ENCODE results near the gene PRDM4.
"Not testable (repeated sequence)": the region's sequence is repeated elsewhere in the genome, so short reads cannot be mapped to it uniquely, and the experiment has no call there.

PRDM4 gene

DNA sequence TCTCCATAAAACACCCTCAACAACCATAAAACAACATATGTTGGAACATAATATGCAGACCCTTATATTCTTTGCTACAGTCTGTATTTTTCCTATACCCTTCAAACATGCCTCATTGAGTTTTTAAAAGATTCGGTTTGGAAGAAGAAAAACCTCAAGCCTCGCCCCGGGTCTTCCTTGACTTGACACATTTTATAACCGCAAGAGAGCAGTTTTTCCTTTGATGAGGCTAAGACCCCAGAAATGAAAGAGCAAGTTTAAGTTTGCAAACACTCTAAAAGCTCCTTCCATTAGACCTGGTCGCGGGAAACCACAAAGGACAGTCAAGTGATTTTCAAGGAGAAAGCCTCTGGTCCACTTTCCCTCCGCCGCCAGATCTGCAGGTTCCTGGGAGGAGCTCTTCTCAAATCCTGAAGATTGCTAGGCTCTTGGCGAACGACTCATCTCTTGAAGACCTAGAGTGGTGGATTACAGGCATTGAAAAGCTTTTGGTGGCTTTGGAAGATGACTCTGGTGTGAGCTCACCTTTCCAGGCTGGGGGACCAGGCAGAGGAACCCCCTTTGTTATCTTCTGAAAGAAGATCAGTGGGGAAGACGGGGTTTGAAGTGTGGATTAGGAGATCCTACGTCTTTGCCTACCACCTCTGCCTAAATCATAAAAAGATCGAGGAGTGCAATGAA lies 13.6 kb upstream of the PRDM4 start, which contains the start of gene ASCL4:
Gene ASCL4 (plus strand): TSS at position 356 of the 681 bp plus-strand sequence. CDS start 515 bp downstream, outside the sequence.
- no peak for DNase-seq (ENCODE audit: low spot score)

DNA sequence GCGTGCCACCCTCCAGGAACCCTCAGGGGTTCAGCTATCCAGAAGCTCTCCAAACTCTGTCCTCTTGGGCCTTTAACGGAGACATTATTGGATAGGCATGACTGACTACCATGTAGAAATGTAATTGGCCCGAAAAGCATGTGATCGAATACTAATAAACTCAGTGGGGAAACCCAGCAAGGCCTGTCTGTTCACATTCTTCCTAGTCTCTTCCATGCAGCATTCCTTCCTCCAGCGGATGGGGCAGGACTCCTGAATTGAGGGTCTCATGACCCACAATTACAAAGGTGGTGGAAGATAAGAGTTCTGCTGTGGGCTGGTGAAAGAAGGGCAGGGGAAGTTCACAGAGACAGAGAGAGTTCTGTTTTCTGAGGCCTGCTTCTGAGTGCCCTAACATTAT lies 6.5 kb upstream of the PRDM4 start:
- no peak for DNase-seq (ENCODE audit: low spot score)

DNA sequence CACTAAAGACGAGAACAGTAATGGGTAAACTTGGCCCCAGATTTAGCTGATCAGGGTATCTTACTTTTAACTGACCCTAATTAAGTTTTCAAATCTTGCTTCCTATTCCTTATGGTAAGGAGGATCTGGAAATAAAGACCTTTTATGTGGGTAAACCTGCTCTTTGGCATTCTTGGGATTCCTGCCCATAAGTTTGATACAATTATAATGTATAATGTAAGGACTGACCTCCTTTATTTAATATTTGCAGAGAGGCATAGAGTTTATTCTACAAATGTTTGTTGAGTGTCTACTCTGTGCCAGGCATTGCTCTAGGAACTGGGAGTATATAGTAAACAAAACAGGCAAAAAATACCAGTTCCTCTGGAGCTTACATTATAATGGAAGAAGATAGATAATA lies 4.4 kb upstream of the PRDM4 start:
- no peak for DNase-seq (ENCODE audit: low spot score)

DNA sequence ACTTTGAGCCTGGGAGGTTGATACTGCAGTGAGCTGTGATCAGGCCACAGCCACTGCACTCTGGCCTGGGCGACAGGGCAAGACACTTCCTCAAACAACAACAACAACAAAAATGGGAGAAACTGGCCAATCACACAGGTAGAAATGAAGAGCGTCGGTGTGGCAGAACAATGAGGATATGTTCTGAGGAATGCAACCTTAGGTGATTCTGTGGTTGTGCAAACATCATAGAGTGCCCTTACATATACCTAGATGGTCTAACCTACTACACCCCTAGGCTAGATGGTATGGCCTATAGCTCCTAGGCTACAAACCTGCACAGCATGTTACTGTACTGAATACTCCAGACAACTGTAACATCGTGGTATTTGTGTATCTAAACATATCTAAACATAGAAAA lies 3.7 kb upstream of the PRDM4 start:
- DNase-seq (ENCODE audit: low spot score) = no peak

DNA sequence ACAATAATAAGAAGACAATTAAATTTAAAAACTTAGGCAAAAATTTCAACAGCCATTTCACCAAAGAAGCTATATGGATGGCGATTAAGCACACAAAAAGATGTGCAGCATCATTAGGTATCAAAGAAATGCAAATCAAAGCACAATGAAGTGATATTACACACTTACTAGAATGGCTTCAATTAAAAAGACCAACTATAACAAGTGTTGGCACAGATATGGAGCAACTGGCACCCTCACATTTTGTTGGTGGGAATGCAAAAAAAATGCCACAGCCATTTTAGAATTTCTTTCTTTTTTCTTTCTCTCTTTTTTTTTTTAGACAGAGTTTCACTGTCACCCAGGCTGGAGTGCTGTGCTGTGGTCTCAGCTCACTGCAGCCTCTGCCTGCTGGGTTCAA lies 1.9 kb upstream of the PRDM4 start:
- DNase-seq (ENCODE audit: low spot score) = no peak

DNA sequence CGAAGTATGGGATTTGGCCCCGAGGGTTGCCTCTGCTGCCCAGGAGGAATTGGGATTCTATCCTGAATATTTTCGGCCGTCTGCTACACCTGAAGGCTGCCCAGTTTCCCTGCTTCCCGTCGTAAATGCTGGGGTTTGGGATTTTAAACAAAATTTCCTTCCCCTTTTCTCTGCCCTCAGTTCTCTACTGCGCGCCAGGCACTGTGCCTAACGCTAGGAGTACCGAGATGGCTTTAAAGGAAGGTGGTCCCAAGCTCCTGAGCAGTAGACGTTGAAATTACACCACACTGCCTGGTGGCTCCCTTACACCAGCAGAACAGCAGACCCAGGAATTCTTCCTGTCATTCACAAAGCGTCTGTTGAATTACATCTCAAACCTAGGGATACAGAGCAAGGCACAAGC lies 566 bp upstream of the PRDM4 start:
- DNase-seq (ENCODE audit: low spot score) = no peak

DNA sequence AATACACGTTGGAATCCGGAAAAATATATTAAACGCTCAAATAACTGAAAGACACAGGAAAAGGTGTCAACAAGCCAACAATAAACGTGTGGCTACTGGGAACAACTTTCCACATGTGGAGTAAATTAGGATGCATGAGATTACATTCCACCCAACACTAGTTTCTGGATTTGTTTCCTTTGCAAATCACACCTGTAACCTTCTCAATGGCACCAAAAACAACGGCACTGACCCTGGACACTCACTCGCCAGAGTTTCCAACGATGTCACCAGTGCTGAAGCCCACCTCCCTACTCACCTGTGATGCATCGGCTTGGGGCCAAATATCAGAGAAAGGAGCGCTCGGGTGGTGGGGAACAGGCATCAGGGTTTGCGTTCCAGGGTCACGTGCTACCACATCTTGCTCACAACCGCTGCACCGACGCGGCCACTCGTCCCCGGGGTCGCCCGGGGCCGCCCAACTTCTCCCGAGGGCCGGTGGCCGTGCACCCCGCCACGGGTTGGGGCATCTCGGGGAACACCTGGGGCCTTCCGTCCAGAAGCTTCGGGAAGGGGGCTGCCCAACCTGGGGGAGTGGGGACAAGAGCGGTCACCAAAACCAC lies 629 bp downstream of the PRDM4 start:
- peak; percentile 49 for DNase-seq (ENCODE audit: low spot score)

DNA sequence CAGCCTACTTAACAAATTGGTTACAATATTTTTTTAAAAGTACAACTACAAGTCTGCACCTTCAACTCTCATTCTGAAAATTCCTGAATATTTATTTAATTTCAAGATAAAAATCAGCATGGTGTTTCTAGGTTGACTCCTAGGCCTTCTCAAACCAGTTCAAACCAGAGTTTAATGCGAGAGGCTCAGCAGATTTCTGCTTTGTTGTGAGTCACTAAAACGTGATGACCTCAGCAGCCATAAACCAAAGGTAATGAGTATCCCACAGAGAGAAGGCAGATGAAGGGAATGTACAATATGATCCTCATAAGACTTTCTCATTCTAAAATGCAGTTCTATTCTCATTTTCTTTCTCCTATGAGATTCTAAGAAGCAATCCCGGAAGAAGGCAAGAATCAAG lies 1.5 kb downstream of the PRDM4 start:
- DNase-seq (ENCODE audit: low spot score) = peak; percentile 36

DNA sequence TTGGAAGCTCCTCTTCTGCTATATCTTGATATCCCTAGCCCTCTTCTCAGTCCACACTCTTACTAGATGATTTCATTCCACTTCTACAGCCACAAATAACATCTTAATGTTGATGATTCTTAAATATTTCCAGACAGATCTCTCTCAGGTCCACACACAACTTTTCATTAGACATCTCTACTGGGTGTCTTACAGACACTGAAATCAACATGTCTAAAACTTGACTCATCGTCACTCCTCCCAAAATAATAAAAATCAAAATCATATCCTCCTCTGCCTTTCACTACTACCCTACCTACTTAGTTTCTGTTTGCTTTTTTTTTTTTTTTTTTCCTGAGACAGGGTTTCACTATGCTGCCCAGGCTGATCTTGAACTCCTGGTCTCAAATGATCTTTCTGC lies 11.9 kb downstream of the PRDM4 start:
- DNase-seq (ENCODE audit: low spot score) = no peak

DNA sequence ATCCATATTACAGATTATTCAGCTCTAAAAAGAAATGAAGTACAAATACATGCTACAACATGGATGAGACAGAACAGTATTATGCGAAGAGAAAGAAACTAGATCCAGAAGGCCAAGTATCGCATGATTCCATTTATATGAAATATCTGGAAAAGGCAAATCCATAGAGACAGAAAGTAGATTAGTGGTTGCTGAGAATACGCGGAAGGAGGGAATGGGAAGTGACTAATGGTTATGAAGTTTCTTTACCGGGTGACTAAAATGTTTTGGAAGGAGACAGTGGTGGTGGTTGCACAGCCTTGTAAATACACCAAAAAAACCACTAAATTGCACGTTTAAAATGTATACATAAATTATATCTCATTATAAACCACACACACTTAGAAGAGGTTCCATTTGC lies 12.5 kb downstream of the PRDM4 start:
- no peak for DNase-seq (ENCODE audit: low spot score)

DNA sequence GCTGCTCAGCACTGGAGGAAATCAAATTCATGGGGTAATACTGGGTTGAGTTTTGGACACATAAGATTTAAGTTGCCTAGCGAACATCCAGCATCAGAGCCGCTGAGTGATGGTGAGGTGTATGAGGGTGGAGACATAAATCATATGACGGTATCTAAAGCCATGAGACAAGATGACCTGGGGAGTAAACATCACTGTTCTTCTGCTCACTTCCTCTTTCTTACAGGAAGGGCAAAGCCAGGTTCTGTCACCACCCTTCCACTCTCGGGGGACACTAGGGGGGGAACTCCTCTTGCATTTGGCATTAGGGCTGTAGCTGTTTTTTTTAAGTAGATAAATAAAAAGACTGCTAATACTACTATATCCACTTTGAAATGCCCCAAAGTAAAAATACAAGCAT lies 24.0 kb downstream of the PRDM4 start:
- peak; percentile 72 for DNase-seq (ENCODE audit: low spot score)

DNA sequence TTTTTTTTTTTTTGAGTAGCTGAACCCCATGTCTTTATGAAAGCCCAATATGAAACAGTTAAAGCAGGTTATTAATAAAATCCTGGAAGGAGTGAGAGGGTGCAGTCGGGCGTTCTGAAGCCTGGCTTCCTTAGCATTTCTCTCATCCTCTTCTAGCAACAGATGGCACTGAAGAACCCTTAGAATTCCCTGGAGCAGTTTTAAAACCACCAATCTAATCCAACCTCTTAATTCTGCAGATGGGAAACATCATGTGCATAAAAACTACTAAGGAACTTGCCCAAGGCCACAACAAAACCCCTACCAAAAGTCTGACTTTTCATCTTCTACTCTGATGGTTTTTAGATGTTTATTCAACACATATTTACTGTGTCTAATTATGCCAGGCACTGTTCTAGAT lies 25.2 kb downstream of the PRDM4 start:
- no peak for DNase-seq (ENCODE audit: low spot score)

DNA sequence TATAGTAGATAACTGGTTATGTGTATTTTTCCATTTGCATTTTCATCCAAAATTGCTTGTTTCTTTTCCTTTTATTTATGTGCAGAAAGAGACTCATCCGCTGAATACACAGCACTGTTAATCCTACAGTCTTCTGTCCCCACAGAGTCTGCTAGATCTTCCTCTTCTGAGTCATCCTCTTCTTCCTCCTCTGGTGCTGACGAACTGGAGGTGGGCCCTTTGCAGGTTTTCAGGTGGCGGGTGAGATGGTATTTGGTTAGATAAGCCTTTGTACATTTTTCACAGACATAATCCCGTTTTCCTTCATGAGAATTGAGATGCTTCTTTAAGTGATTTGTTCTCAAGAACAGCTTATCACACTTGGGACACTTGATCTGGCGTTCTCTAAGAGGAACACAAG lies 26.8 kb downstream of the PRDM4 start:
- DNase-seq (ENCODE audit: low spot score) = no peak

DNA sequence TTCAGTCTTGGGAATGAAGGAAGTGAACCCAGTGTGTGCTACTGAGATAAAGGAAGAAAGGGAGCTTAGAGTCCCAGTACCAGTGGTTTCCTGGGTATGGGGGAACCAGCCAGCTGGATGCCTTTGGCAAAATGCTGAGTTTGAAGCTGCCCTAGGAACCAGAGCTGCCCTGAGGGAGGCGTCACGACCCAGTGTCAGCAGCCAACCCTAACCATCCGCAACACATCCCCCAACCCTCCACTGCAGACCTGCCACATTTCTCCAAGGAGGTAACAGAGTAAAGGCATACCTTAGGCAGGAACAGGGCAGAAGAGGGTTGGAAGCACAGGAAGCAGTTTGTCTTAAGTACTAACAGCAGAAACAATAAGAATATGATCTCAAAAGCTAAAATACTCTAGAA lies 28.6 kb downstream of the PRDM4 start:
- DNase-seq (ENCODE audit: low spot score) = no peak

DNA sequence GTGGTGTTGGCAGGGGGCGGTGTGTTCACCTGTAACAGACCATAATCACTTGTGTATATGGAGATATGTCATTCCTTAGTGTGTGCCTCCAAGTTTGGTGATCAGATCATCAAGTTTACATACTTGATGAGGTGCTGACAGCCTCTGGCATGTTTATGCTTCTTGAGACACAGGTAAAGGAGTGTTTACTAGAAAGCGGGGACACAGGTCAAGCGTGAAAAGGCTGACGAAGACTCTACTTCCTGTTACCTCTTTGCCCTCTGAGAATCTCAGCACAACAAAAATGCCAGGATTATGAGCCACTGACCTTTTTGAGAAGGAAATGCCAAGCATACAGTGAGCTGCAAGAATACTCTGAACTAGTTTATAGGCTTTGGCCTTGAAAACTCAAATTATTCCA lies 29.6 kb downstream of the PRDM4 start:
- peak; percentile 3 for DNase-seq (ENCODE audit: low spot score)

DNA sequence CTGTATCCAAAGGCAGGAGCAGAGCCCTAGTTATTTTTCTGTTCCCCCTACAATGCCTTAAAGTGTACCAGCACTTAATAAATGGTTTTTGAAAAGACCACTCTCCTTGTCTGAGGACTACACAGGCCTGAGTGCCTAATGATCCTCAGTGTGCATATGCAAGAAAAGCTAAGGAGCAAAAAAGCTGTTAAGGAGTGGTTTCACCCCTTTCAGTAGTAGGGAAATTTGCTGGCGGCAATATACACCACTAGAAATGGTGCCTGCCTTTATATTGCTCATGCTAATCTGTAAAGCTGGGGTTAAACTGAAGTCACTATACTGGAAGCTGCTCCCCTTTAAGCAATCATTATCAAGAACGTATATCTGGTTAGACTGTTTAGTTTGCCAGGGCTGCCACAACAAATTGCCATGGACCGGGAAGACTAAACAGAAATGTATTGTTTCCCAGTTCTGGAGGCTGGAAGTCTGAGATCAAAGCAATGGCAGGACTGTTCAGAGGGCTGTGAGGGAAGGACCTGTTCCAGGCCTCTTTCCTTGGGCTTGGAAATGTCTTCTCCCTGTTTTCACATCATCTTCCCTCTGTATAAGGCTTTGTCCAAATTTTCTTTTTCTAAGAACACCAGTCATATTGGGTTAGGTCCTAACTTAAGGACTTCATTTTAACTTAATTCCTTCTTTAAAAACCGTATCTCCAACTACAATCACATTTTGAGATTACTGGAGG lies 30.2 kb downstream of the PRDM4 start:
- DNase-seq (ENCODE audit: low spot score) = no peak

DNA sequence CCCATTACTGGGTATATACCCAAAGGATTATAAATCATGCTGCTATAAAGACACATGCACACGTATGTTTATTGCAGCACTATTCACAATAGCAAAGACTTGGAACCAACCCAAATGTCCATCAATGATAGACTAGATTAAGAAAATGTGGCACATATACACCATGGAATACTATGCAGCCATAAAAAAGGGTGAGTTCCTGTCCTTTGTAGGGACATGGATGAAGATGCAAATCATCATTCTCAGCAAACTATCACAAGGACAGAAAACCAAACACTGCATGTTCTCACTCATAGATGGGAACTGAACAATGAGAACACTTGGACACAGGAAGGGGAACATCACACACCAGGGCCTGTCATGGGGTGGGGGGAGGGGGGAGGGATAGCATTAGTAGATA lies 33.2 kb downstream of the PRDM4 start:
- not testable (repeated sequence) for DNase-seq (ENCODE audit: low spot score)

DNA sequence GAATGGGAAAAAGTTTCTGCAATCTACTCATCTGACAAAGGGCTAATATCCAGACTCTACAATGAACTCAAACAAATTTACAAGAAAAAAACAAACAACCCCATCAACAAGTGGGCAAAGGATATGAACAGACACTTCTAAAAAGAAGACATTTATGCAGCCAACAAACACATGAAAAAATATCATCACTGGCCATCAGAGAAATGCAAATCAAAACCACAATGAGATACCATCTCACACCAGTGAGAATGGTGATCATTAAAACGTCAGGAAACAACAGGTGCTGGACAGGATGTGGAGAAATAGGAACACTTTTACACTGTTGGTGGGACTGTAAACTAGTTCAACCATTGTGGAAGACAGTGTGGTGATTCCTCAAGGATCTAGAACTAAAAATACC lies 33.6 kb downstream of the PRDM4 start:
- not testable (repeated sequence) for DNase-seq (ENCODE audit: low spot score)

DNA sequence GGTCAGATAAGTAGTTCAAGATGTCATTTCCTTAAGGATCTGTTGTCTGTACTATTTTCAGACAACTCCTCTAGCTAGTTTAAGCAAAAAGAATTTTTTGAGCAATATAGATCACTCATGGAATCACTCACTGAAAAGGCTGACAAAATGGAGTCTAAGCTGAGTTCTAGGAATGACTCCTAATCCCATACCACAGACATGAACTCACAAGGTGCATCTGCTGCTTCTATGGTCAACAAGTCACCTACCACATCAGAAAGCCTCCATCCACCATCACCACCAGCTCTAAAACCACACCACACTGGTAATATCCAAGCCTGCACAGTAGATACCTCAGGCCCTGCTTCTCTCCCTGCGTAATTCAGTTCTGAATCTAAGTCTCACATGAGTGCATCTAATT lies 42.3 kb downstream of the PRDM4 start:
- no peak for DNase-seq (ENCODE audit: low spot score)

DNA sequence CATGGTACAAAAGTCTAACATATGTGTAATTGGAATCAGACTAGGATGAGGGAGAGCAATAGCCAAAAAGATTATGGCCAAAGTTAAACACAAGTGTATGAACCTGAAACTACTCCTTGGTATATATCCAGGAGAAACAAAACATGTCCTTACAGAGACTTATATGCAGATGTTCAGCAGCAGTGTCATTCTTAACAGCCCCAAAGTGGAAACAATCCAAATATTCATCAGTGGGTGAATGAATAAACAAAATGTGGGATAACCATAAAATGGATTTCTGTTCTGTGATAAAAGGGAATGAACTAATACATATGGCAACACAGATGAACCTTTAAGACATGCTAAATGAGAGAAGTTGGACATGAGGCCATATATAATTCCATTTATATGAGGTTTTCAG lies 45.2 kb downstream of the PRDM4 start:
- no peak for DNase-seq (ENCODE audit: low spot score)

DNA sequence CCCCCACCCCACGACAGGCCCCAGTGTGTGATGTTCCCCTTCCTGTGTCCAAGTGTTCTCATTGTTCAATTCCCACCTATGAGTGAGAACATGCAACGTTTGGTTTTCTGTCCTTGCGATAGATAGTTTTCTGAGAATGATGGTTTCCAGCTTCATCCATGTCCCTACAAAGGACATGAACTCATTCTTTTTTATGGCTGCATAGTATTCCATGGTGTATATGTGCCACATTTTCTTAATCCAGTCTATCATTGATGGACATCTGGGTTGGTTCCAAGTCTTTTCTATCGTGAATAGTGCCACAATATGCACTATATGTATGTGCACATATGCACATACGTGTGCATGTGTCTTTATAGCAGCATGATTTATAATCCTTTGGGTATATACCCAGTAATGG lies 55.4 kb downstream of the PRDM4 start:
- not testable (repeated sequence) for DNase-seq (ENCODE audit: low spot score)

DNA sequence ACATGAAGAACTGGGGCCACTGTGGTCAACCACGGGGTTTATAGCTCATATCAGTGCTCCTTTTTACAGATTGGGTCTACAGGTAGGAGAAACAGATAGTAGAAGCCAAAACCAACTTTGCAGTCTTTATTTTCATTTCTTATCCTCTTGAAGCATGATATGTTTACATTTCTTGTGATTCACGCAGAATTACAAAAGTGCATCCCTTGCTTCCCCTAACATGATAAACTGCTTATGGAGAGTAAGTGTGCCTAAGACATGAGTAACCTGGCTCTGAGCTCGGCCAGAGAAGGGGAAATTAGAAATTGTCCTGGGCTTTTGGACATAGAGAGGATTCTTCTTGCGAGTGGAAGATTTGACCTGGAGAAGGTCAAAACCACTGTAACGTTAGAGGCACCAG lies 56.9 kb downstream of the PRDM4 start:
- no peak for DNase-seq (ENCODE audit: low spot score)

DNA sequence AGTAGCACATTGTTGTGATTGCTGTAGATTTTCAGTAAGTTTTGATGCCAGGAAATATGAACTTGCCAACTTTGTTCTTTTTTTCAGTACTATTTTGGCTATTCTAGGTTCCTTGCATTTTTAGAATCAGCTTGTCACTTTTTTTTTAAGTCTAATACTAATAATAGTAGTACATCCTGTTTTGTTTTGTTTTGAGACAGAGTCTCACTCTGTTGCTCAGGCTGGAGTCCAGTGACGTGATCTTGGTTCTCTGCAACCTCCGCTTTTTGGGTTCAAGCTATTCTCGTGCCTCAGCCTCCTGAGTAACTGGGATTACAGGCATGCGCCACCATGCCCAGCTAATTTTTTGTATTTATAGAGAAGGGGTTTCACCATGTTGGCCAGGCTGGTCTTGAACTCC lies 58.8 kb downstream of the PRDM4 start:
- no peak for DNase-seq (ENCODE audit: low spot score)

DNA sequence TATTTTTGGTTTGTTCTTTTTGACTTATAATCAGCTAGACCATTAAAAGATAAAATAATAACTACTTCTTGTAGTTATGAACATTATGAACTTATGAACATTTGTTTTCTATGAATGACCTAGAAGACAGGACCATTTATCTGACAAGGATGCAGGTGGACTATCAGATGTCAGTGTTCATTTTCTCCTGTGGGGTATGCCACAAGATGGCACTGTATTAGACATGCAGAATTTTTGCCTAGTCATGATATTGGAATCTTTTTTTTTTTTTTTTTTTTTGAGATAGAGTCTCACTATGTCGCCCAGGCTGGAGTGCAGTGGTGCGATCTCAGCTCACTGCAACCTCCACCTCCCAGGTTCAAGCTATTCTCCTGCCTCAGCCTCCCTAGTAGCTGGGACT lies 65.2 kb downstream of the PRDM4 start:
- peak; percentile 19 for DNase-seq (ENCODE audit: low spot score)
